Right hindlimb (tissue), 1 donor: ENCODE data around the gene MPRIP.
"Not testable (repeated sequence)": the region's sequence is repeated elsewhere in the genome, so short reads cannot be mapped to it uniquely, and the experiment has no call there.

Experiments used
- DNase-seq: peaks from one replicate; pipeline ENCODE4 v3.0.0-alpha.2; 2018

The MPRIP gene

DNA sequence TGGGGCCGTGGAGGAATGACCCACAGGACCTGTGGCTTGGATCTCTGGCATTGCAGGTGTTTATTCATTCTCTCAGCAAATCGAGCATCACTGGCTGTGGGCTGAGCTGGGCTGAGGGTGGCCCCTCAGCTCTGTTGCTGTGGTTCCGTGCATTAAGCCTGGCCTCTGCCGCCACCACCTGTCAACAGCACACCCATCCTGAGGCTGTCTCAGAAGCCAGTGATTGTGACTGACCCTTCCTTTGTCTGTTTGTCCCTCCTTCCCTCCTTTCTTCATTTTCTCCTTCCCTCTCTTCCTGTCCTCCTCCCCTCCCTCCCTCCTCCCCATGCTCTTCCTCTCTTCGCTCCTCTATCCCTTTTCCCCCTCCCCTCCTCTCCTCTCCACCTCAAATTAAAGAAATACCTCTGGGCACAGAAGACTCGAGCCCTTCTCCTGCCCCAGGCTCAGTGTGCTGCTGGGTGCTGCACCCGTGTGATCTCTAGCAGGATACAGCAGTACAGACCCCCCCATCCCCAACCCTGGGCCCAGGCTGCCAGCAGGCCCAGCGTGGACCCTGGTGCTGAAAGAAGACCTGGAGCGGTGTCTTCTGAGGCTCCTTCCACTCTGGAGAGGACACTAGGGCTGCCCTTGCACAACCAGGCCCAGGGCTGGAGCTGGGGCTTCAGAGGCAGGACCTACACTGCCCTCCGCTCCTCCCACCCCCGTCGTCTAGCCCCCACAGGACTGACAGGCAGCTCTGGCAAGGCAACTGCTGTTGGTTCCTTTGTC, 88.0 kb downstream of the MPRIP start:
- no peak for DNase-seq

DNA sequence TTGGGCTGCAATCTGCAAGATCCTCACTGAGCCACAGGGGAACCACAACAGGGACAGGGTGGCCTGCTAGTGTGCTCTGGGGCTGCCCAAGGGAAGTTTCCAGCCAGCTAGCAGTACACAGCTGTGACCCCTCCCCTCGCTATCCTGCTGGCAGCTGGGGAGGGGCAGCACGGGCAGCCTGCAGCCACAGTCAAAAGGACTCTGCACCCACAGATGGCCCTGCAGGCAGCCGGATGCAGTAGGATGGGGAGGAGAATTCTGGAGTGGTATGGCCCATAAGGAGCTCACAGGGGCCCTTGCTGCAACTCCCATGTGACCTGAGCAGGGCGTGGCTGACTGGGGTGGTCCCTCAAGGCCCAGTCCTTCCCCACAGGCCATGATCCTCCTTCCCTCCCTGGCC, 89.6 kb downstream of the MPRIP start:
- DNase-seq = no peak

DNA sequence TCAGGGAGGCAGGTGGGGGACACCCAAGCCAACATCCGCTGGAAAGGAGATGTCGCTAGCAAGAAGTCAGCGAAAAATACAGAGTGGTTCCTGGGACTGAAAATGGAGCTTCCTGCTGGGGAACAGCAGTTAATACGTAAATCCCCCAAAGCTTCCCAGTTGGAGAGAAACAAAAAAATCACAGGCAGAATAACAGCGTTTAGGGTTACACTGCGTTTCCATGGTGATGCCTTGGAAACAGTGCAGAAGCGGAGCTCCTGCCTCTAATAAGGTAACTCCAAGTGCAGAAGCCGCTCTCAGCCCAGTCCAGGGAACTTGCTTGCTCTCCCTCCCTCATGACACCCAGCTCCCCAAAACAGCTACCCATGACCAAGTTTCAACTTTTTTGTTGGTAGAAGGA, 90.5 kb downstream of the MPRIP start:
- peak; percentile 67 for DNase-seq

DNA sequence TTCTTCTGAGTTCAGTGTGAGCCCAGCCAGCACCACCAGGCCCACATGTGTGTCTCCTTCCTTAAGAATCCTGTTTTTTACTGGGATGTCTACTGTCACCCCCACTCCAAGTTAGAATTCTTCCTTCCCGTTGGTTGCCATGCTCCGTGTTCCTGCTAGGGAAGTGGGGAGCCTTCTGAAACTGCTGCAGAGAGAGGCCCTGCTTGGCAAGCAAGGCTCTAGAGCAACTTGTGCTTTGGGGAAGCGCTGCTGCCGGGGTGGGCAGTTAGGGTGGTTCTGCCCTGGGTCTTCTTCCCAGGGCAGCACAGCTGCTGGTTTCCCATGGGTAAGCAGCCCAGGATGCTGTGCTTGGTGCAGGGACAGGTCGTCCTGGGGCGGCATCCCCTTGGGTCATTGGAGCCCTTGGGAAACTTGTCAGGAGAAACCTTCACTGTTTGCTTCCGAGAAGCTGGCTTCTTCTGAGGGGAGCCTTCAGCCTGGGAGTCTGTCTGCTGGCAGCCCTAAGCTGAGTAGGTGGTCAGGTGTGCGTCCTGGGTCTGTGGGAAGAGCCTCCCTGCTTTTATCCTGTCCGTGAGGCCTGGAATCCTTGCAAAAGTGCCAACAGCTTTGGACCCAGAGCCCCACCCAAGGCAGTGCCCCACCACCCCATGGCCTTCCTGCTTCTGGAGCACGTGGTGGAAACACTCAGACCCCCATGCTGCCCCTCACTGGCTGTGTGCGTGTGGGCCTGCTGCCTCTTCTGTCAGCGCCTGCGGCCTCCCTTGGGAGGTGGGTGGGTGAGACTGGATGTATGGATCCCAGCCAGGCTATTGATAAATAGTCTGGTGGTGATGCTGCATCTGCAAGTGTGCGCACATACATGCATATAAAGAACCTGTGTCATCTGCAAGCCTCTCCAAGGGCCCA, 92.0 kb downstream of the MPRIP start:
- DNase-seq = no peak

DNA sequence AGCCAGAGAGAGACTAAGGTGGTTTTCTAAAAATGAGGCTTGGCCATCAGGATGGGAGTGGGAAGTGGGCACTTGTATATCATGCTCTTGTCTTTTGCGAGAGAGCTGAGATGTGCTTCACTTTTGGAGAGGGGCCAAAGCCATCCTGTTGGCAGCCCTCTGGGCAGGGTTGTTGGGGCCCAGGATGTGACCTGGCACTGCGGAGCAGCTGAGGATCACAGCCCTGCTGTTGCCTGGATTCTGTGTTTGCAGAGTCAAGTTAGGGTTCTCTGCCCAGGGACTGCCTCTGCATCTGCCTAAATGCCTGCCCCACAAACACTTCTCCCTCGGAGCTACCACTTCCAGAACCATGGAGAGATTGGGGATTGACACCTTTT, 92.7 kb downstream of the MPRIP start:
- no peak for DNase-seq

DNA sequence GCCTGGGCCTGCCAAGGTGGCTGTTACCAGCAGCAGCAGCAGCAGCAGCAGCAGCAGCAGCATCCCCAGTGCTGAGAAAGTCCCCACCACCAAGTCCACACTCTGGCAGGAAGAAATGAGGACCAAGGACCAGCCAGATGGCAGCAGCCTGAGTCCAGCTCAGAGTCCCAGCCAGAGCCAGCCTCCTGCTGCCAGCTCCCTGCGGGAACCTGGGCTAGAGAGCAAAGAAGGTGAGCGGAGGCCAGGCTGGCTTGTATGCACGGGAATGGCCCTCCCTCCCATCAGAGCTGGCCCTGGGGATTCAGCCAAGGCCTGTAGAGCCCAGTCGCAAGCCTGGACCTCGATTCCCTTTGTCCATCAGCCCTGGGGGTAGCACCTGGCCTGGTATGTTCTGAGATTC, 94.0 kb downstream of the MPRIP start:
- not testable (repeated sequence) for DNase-seq

DNA sequence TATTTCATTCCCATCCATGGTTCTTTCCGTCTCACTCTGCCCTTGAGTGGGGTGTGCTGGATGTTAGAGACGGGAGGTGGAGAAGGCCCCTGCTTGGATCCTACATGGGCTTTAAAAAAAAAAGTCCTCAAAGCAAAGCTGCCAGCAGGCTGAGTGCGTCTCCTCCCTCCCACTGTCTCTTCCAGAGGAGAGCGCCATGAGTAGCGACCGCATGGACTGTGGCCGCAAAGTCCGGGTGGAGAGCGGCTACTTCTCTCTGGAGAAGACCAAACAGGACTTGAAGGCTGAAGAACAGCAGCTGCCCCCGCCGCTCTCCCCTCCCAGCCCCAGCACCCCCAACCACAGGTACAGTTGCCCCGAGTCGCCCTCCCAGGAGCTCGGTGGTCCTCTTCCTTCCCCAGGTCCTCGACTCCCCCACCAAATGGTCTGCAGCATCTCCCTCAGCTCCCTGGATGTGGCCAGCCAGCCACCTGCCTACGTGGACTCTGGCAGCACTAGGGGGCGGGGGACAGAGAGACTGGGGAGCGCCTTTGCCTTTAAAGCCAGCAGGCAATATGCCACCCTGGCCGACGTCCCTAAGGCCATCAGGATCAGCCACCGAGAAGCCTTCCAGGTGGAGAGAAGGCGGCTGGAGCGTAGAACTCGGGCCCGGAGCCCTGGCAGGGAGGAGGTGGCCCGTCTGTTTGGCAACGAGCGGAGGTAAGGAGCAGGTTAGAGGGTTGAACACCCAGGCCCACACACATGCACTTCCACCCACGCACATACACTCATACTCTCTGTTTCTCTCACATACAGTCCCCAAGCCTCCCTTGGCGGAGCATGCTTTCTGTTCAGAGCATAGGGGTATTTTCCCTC, 95.7 kb downstream of the MPRIP start:
- DNase-seq = no peak

DNA sequence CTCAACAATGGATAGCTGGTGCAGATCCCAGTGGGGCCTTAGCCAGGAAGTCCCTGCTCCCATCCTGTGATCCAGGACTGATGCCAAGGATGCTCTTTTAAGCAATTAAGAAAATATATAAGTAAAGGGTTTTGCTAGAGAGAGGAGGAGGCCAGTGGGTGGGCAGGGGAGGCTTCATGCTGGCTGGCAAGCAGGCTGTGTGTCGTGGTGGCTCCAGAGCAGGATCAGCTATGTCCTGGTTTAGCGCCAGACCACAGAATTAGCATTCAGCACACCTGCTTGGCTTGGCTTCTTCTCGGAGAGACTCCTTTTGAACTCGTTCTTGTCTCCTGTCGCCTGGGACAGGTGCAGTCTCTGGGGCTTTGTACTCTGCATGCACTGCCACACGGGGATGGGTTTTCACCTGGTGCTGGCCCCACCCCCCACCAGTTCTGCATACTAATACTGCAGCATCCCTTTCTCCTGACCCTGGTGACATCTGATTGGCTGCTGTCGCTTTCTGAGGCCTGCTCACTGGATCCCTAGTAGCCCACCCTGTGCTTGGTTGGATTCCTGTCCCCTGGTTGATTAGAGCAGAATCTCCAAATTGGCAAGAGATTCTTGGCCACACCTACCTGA, 97.8 kb downstream of the MPRIP start:
- DNase-seq = no peak

DNA sequence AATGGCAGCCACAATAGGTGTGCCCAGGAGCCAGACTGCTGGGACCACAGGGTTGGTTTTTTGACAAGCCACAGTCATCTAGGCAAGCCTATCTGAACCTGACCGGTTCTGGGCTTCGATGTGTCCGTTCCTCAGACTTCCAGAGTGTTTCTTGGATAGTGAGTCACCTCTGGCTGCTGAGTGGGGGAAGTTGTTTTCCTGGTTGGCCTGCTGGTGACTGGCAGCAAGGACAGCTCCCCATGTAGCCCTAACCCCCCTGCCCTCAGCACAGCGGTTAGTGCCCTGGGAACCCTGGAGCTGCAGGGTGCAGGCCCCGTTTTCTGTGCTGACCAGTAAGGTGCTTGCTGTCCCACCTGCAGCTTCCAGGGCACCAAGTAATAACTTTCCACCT, 98.3 kb downstream of the MPRIP start:
- DNase-seq = no peak

DNA sequence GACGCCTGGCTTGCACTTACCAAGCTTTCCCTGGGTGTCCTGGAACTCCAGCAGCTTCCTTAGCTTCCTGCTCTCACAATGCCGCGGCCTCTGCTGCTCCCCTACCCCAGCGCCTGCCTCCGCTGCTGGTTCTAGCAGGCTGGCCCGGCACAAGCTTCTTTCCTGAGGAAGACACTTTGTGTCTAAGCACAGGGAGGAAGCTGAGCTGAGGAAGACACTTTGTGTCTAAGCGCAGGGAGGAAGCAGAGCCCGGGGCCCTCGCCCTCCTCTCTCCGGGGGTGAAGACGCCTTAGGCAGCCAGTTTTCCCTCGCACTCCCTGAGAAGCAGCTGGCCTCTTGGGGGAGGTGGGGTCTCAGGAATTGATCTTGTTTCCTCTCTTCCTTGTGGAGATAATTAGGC, 99.0 kb downstream of the MPRIP start:
- DNase-seq = no peak

DNA sequence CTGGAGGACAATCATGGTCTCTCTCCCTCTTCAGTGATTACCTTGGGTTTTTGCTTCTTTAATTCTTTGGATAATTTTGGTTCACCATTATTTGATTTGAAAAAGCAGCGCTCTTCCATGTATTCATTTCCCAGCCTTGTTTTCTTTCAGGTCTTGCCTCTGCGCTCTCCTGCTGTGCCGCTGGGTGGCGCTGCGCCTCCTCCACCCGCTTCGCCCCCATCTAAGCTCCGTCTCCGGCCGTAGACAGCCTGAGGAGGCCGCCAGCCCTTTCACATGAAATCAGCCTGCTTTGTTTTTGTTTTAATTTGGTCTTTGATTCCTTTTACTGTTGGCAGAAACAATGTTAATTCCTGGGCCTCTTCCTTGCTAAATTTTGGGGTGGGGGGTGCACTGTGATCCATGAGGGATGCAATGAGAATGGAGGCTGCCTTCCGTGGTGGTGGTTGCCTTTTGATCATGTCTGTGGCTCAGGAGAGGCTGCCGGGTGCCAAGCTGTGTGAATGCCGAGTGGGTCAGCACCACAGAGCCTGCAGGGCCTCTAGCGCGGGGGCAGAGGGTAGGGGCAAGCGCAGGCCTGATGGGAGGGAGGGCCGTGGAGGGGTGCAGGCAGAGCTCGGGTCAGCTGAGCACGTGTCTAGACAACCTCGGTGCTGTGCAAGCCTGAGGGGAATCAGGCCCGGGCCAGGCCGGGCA, 99.7 kb downstream of the MPRIP start:
- DNase-seq = no peak

DNA sequence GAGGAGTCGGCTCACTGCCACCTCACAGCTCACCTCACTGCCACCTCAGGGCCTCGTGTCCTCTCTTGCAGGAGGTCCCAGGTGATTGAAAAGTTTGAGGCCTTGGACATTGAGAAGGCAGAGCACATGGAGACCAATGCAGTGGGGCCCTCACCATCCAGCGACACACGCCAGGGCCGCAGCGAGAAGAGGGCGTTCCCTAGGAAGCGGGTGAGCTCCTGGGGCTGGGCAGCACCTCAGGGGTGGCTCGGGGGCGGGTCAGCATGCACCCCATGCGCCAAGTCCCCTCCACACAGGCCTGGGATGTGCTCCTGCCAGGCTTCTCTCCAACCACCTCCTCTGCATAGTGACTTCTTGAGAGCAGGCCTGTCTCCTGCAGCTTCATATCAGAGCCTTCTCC, 100.3 kb downstream of the MPRIP start:
- no peak for DNase-seq

DNA sequence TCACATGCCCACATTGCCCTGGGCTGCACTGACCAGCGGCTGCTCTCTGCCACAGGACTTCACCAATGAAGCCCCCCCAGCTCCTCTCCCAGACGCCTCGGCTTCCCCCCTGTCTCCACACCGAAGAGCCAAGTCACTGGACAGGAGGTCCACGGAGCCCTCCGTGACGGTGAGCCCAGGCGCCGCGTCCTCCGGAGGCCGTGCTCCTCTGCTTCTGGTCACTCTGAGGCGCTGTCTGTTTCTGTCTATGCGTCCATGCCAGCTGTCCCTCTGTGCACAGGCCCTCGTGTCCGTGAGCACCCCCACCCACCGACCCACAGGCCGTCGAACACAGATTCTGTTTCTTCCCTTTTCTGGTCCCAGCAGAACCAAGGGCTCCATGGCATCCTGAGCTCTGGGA, 101.2 kb downstream of the MPRIP start:
- no peak for DNase-seq

DNA sequence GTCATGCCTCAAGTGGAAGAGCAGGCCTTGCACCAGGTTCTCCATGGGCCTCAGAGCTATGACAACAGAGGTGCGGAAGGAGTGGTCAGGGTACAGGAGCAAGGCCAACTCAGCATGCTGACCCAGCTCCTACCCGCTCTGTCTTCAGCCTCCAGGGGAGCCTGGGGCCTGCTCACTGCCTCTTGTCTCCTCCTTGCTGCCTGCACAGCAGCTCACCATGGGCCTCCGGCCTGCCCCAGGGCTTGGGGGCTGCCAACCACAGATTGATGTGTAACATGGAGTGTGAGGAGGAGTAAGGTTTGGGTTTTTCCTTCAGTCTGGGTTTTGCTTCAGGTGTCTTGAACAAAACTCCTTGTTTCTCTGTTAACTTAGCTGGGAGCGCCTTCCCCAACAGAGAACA, 101.8 kb downstream of the MPRIP start:
- no peak for DNase-seq

DNA sequence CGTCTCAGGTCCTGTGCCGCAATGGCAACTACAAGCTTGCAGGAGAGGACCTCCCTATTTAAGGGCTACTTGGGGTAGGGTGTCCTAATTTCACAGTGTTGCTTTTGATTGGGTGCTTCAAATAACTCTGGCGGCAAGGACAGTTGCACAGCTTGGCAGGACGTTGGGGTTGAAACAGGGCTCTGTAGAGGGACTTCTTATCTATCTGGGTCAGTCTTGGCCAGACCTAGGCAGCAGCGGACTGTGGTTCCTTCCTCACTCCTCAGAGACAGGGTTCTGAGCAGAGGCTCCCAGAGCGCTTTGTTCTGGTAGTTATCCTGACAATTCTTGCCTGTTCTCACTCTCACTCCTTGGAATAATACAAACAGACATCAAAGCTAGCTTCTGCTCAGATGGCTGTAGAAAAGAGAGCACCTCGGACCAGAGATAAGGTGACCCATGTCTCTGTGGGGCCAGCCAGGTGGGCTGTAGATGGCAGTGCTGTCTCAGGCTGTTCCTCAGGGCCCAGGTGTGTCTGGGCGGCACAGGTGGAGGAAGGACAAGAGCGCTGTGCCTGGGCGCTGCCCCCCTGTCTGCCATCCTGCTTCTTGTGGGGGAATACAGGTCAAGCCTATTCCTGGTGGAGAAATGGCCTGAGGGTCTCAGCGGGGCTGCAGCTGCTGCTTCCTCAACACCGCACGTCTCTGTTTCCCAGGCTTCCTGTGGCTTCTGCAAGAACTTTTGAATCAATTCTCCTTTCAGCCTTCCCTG, 102.8 kb downstream of the MPRIP start:
- DNase-seq = no peak

DNA sequence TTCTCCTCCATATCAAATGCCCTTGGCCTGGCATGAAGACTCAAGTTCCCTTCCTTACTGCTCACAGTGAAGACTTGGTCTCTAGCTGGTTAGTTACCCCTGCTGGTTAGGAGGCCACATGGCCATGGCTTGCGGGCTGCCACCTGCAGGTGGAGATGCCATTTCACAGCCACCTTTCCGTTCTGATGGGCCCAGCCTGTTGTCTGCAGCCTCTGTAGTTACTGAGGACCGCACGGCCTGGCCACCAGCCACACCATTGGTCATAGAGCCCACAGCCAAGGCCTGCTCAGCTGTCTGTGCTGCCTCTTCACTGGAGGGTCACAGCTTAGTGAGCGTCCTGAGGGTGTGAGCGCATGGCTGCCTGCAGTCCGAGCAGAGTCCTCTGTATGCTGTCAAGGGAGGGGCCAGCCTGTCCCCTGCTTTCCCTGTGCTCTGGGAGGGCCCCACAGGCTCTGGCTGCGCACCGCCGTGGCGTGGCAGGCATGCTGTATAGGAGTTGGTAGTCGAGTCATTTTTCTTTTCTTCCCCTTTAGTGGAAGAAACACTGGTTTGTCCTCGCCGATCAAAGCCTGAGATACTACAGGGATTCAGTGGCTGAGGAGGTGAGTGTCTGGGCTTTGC, 104.6 kb downstream of the MPRIP start:
- no peak for DNase-seq

DNA sequence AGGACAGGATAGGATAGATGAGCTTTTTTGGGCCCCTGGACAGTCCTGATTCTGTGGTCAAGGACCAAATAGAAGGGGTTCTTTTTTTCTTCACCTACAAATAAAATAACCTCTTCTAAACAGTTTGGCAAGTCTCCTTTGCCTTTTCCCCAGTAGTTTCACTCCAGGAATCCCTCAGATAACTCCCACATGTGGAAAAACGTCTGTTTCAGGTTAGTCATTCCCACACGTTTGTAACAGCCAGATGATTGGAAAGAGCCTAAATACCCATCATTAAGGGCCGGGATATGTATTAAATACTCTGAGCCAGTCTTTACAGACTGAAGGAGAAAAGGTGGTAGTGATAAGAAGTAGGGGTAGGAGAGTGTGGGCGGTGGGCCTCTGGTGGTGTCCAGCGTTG, 105.6 kb downstream of the MPRIP start:
- no peak for DNase-seq

DNA sequence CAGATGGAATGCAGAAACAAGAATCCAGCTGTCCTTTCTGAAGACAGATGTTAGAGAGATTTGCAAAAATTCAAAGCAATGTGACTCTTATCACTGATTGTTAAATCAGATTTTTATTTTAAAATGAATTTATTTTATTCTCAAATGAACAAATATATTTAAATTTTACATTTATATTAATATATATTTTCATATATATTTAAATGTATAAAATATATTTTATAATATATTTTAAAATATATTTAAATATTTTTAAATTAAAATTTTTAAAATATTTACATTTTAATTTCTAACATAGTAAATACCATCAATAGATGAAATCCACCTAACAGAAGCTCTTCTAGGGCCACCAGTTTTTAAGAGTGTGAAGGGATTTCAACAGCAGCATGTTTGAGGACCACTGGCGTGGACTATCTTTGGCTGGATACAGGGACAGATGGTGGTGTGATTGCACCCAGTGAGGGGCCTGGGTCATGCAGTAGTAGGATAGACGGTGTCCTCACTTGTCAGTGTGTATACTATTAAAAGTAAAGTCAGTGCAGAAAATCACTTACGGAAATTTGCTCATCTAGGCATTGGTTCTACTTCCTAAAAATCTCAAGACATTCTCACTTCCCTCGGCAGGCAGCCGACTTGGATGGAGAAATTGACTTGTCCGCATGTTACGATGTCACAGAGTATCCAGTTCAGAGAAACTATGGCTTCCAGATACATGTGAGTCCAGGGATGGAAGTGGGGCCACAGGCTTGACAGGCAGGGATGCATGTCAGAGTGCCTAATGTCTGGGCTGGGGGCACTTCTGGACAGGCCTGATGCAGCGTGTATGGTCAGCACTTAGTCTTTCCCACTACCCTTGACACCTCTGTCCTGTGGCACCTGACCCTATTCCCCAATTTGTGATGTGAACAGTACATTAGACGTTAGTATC, 107.5 kb downstream of the MPRIP start:
- no peak for DNase-seq

DNA sequence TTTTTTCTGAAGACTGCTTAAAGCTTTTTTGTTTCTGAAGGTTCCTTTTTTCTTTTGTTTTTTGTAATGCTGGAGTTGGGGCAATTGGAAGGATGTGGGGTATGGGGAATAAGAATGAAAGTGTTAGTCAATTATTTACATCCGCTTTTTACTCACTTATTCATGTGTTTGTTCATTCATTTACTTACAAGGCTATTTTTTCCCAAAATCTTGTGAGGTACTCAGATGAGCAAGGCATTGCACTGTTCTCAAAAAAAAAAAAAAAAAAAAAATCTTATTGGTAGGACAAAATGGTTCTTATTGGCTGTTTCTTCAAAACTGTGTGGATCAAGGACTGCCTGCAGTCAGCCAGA, 108.2 kb downstream of the MPRIP start:
- no peak for DNase-seq

DNA sequence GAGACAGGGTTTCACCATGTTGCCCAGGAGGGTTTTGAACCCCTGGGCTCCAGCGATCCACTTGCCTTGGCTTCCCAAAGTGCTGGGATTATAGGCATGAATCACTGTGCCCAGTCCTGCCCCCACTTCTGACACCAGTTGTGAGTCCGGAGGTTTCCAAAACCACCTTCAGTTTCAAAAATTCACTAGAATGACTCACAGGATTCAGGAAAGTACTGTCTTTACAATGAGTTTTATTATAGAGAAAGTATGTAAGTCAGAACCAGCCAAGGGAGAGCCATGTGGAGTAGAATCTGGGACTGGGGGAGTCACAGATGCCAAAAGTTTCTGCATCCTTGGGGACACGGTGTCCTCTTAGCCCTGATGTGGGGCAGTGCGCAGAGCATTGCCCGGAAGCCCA, 108.8 kb downstream of the MPRIP start:
- no peak for DNase-seq
